GM19043 (cell line): ENCODE results near the gene ISM1.

Experiments
- ATAC-seq: cut with Tn5 transposase; IDR thresholded peaks from one replicate; pipeline ENCODE4 v1.9.1; 2021; ENCODE audit warnings: low read depth; ENCODE audit not compliant: unreplicated experiment

ISM1 gene

DNA sequence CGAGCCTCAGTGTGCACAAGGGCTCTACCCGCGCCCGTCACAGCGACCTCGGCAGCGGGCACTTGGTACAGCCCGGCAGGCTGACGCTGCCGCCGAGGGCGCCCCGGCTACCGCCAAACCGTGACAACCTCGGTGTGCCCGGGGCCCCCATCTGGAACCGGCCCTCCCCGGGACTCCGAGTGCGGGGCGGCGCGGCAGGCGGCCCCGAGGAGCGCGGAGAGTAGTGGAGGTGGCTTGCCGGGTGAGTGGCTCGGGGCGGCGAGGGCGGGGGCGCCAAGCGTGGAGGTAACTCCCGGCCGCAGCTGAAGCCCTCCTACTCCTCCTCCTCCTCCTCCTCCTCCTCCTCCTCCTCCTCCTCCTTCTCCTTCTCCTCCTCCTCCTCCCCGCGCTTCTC is at the start of gene ISM1:
ISM1 (plus strand) TSS at position 371 of the 394 bp plus-strand sequence. CDS start 503 bp downstream, outside the sequence.
- ATAC-seq = no peak

- ATAC-seq = no peak
Measured at GRCh38 chr20:13173201-13173600, 47.9 kb upstream of the ISM1 start.

GRCh38 chr20:13174402-13174801 is 46.7 kb upstream of the ISM1 start:
- ATAC-seq = no peak

GRCh38 chr20:13180986-13181889 is 39.8 kb upstream of the ISM1 start:
- ATAC-seq = no peak

DNA sequence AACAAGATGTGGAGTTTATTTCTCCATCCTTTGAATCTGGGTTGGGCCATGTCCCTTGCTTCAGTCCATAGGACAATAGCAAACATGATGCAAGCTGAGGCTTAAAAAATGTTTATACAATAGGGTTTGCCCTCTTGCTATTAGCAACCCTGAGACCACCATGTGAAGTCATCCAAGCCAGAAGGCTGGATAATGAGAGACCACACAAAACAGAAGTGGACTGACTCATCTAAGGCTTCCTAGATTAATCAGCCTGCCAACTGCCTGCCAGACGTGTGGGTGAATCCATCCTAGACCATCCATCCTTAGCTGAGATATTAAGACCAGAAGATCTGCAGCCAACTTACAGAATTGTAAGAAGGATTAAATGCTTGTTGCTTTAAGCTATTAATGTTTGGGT is 38.1 kb upstream of the ISM1 start:
- ATAC-seq = no peak

GRCh38 chr20:13186043-13186774 is 34.9 kb upstream of the ISM1 start:
- no peak for ATAC-seq

GRCh38 chr20:13187899-13188298 is 33.2 kb upstream of the ISM1 start:
- ATAC-seq = no peak

GRCh38 chr20:13199279-13199678 is 21.8 kb upstream of the ISM1 start:
- no peak for ATAC-seq

- no peak for ATAC-seq
Measured at GRCh38 chr20:13200767-13201500, 20.1 kb upstream of the ISM1 start.

DNA sequence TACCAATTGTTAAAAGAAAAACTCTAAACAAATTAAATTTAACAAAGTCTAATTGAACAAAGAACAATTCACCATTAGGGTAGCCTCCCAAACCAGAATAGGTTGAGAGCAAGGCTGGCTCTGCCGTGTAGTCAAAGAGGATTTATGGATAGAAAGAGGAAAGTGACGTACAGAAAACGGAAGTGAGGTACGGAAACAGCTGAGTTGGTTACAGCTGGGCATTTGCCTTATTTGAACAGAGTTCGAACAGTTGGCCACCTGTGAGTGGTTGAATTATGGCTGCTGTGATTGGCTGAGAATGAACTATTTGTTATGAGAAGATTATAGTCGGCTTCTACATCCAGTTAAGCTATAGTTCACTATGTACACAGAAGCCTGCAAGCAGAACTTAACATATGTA is 18.5 kb upstream of the ISM1 start:
- no peak for ATAC-seq

- ATAC-seq = no peak
Measured at GRCh38 chr20:13205425-13205824, 15.6 kb upstream of the ISM1 start.

DNA sequence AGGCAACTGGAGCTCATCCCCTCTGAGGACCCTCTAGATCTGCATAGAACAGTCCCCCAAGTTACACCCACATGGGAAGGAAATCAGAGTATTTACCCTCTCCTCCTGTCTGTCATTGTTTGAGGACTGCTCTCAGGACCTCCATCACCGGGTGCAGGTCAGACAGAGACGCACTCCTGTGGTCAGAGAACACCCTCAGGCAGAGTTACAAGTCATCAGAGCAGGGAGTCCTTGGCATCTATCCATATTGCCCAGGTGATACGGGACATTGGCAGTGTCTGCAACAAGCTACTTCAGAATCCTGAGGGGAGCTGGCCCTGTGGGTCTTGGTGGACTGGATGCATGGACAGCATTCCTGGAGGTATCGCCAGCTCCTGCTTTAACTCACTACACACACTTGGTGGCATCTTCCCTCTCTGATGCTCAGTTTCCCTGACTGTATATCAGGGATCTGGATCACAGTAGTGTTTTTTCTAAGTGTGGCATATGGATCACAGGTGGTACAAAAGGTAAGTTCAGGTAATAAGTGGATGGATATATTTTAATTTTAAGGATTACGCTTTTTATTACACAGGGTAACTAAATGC is 15.1 kb upstream of the ISM1 start:
- no peak for ATAC-seq

DNA sequence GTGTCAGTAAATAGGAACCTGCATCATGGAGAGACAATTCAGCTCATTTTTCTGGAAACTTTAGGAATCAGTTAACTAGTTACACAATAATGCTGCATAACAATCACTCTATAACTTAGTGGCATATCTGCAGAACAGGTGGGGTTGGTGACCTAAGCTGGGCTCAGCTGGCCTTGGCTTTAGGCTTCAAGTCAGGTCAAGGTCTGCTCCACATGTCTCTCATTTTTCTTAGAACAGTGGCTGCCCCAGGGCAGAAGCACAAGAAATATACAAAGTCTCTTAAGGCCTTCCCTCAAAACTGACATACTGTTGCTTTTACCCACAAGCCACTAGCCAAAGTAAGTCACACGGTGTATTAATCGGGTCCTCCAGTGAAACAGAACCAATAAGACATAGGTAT is 14.1 kb upstream of the ISM1 start:
- ATAC-seq = no peak

DNA sequence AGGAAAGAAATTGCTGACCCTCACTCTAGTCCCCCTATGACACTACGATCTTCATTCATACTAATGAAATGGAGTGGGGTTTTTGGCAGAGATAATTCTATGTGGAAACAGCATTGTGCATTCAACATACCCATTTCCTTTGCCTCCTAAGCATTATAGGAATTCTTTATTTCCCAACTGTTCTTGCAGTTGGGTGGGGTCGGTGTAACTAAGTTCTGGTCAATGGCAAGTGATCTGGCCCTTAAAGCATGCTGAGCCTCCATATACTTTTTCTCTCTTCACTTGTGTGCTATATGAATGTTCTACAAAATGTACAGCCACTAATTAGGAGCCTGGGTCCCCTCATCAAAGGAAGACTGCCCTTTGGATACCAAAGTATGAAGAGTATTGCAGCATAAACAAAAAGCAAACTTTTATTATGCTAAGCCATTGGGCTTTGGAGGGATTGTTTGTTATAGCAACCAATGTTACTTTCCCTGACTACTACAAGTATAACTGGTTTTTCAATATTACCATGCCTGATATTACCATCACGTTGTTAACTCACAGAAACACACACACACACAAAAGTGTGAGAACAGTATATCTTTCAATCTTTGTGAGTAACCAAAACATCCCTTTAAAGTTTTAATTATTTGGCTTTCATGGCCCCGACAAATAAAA is 9.0 kb upstream of the ISM1 start:
- ATAC-seq = no peak

GRCh38 chr20:13212750-13213149 is 8.3 kb upstream of the ISM1 start:
- ATAC-seq = no peak

- ATAC-seq = no peak
Measured at GRCh38 chr20:13213335-13213734, 7.7 kb upstream of the ISM1 start.

GRCh38 chr20:13216533-13216932 is 4.5 kb upstream of the ISM1 start:
- ATAC-seq = no peak

DNA sequence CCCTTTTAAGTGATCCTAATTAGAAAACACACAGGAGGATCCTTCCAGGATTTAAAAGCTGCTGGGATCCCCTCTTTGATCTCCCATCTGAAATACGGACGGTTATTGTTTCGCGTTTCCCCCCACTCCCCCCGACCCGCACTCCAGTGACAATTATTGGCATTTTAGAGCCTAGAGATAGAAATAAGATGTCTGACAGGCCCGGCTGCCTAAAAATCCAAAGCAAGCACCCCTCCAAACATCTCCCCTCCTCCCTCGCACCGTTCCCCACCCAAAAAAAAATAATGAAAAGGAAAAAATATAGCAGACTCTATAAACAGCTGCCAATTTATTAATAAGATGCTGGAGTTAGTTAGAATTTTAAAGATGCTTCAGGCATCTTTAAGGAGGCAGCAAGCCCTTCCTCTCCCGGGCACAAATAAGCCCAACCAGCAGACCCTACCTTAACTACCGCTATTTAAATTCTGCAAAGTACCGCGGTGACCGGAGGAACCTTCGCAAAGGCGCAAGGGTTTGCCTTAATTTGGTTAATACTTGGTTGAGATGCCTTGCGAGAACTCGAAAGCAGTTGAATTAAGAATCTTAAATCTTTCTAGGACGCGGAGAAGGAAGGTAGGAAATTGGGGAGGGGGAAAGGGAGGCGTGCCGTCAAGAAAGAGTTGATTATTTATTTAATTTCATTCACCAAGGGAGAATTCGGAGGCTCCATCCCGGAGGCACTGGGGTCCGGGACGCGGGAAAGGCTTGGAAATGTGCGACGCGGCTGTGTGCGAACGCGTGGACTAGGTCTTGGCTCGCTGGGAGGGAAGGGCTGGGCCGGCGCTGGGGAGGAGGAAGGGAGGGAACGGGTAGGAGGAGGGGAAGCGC is 1.5 kb upstream of the ISM1 start:
- no peak for ATAC-seq

GRCh38 chr20:13220194-13220903 is 725 bp upstream of the ISM1 start:
- no peak for ATAC-seq
